ENCODE data around the gene NUS1.

DNA sequence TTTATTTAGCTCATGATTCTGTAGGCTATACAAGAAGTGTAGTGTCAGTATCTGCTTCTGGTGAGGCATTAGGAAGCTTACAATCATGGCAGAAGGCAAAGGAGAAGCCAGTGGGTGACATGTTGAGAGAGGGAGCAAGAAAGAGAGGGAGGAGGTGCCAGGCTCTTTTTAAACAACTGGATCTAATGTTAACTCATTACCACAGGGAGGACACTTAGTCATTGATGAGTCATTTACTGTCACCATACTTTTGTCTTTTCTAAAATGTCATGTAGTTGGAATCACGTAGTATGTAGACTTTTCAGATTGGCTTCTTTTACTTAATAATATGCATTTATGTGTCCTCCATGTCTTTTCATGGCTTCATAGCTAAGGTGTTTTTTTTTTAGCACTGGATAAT lies 58.1 kb downstream of the NUS1 start:
- TF ChIP-seq, protein P1, sequence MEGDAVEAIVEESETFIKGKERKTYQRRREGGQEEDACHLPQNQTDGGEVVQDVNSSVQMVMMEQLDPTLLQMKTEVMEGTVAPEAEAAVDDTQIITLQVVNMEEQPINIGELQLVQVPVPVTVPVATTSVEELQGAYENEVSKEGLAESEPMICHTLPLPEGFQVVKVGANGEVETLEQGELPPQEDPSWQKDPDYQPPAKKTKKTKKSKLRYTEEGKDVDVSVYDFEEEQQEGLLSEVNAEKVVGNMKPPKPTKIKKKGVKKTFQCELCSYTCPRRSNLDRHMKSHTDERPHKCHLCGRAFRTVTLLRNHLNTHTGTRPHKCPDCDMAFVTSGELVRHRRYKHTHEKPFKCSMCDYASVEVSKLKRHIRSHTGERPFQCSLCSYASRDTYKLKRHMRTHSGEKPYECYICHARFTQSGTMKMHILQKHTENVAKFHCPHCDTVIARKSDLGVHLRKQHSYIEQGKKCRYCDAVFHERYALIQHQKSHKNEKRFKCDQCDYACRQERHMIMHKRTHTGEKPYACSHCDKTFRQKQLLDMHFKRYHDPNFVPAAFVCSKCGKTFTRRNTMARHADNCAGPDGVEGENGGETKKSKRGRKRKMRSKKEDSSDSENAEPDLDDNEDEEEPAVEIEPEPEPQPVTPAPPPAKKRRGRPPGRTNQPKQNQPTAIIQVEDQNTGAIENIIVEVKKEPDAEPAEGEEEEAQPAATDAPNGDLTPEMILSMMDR (tag by site-specific recombination; IDR thresholded peaks at IDR 0.05) = no peak
- TF ChIP-seq ZFP37 (tag by site-specific recombination; IDR thresholded peaks at IDR 0.05) (no peak), ZEB2 (tag by site-specific recombination; IDR thresholded peaks at IDR 0.05) (no peak), SP7 (tag by site-specific recombination; IDR thresholded peaks at IDR 0.05) (no peak), ZNF785 (tag by site-specific recombination; IDR thresholded peaks at IDR 0.05) (no peak), TCF7L2 (IDR thresholded peaks at IDR 0.05; ENCODE audit: borderline replicate concordance, low read depth, low read length) (no peak), ZNF23 (tag by site-specific recombination; IDR thresholded peaks at IDR 0.05; ENCODE audit: borderline replicate concordance) (no peak), ZNF776 (tag by site-specific recombination; IDR thresholded peaks at IDR 0.05; ENCODE audit: borderline replicate concordance) (no peak), GLI2 (tag by site-specific recombination; IDR thresholded peaks at IDR 0.05; ENCODE audit: borderline replicate concordance, low read depth) (no peak), ZNF274 (IDR thresholded peaks at IDR 0.05; ENCODE audit: low read length) (no peak), ZNF274 (tag by site-specific recombination; IDR thresholded peaks at IDR 0.05; ENCODE audit: borderline replicate concordance) (no peak), ZNF777 (tag by site-specific recombination; IDR thresholded peaks at IDR 0.05; ENCODE audit: borderline replicate concordance) (no peak)
- TF ChIP-seq, protein P2, sequence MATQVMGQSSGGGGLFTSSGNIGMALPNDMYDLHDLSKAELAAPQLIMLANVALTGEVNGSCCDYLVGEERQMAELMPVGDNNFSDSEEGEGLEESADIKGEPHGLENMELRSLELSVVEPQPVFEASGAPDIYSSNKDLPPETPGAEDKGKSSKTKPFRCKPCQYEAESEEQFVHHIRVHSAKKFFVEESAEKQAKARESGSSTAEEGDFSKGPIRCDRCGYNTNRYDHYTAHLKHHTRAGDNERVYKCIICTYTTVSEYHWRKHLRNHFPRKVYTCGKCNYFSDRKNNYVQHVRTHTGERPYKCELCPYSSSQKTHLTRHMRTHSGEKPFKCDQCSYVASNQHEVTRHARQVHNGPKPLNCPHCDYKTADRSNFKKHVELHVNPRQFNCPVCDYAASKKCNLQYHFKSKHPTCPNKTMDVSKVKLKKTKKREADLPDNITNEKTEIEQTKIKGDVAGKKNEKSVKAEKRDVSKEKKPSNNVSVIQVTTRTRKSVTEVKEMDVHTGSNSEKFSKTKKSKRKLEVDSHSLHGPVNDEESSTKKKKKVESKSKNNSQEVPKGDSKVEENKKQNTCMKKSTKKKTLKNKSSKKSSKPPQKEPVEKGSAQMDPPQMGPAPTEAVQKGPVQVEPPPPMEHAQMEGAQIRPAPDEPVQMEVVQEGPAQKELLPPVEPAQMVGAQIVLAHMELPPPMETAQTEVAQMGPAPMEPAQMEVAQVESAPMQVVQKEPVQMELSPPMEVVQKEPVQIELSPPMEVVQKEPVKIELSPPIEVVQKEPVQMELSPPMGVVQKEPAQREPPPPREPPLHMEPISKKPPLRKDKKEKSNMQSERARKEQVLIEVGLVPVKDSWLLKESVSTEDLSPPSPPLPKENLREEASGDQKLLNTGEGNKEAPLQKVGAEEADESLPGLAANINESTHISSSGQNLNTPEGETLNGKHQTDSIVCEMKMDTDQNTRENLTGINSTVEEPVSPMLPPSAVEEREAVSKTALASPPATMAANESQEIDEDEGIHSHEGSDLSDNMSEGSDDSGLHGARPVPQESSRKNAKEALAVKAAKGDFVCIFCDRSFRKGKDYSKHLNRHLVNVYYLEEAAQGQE (tag by site-specific recombination; IDR thresholded peaks at IDR 0.05) = no peak
- TF ChIP-seq, protein P3, sequence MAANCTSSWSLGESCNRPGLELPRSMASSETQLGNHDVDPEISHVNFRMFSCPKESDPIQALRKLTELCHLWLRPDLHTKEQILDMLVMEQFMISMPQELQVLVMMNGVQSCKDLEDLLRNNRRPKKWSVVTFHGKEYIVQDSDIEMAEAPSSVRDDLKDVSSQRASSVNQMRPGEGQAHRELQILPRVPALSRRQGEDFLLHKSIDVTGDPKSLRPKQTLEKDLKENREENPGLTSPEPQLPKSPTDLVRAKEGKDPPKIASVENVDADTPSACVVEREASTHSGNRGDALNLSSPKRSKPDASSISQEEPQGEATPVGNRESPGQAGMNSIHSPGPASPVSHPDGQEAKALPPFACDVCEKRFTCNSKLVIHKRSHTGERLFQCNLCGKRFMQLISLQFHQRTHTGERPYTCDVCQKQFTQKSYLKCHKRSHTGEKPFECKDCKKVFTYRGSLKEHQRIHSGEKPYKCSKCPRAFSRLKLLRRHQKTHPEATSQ (tag by site-specific recombination; IDR thresholded peaks at IDR 0.05) = no peak
- TF ChIP-seq, protein P4, sequence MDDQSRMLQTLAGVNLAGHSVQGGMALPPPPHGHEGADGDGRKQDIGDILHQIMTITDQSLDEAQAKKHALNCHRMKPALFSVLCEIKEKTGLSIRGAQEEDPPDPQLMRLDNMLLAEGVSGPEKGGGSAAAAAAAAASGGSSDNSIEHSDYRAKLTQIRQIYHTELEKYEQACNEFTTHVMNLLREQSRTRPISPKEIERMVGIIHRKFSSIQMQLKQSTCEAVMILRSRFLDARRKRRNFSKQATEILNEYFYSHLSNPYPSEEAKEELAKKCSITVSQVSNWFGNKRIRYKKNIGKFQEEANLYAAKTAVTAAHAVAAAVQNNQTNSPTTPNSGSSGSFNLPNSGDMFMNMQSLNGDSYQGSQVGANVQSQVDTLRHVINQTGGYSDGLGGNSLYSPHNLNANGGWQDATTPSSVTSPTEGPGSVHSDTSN (CRISPR knock-in tag; IDR thresholded peaks at IDR 0.05) = no peak
